Activated CD4-positive, alpha-beta T cell treated with anti-CD3 and anti-CD28 coated beads for 1 hour (primary cell): ENCODE measurements around the gene BMERB1.

Source experiments
- DNase-seq: peaks from one replicate; pipeline ENCODE4 v3.0.0-alpha.2; 2020

Gene BMERB1

DNA sequence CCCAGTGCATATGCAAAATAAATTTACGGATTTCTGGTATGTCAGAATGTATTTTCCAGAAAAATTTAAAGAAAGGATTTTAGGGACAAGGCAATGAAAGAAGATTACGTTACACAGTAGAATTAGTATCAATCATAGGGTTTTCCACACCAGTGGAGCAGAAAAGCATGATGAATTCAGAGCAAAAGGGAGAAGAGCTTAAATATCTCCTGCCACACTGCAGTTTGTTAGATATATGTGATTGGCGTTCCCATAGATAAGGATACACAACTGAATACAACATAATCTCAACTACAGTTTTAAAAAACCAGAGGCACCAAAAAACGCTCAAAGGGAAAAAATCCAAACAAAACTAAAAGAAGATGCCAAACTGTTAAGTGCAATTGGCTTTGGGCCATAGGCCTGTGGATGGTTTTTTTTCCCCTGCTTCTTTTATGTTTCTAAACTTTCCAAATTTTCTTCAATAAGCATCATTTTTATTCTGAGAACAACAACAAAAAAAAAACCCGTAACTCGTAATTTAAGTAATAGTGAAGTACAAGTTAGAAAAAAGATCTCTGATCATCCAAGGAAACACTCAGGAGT, 186.3 kb downstream of the BMERB1 start:
- no peak for DNase-seq

DNA sequence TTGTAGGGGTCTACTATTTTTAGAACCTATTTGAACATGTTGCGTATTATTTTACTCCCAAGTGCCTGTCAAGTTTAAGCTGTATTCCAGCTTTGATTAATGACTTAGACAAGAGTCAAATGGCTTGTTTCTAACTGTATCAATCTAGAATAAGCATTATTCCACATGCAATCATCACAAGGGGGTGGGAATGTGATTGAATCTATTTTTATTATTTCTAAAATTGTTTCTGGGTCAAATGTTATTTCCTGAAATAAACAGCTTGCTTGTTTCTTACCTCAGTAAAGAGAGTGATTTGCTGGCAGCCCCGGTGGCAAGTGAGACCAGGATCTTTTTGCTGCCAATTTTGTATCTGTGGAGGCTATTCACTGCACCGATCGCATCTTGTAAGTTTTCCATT, 187.1 kb downstream of the BMERB1 start:
- DNase-seq = no peak

DNA sequence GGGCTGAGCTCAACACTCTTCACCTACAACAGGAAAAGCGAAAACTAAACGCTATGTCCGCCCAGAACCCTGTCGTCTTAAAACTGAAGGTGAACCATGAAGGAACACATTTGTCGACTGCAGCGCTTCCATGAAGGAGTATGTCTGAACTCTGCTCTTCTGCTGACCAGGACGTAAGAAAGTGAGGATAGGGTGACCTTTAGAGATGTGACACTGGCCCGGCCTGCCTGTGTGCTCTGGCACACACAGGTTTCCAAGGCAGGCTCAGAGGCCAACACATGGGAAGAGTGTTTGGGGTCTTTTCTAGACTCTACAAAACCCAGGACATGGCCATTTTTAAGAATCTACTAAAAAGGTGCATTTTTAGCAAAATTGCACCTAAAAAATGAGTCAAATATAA, 187.5 kb downstream of the BMERB1 start:
- no peak for DNase-seq

DNA sequence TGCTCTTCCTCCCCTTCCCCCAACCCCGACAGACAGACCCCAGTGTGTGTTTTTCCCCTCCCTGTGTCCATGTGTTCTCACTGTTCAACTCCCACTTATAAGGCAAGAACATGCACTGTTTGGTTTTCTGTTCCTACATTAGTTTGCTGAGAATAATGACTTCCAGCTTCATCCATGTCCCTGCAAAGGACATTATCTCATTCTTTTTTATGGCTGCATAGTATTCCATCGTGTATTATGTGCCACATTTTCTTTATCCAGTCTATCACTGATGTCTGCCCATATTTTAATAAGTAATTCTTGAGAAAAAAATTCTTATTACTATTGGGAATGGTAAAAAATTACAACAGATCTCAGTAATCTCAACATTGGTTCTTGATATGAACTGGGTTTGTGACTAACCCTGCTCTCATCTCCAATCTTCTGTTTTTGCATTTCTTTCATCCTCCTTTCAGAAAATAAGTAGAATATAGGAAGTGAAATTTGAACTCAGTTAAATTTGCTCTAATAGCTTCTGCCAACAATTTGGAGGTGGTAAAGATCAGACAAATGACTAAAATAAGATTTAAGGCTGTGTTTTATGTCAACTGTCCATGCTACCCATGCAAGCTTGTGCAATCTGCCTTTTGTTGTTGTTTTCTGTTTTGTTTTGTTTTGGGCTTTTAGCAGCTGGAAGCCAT, 197.5 kb downstream of the BMERB1 start:
- no peak for DNase-seq

DNA sequence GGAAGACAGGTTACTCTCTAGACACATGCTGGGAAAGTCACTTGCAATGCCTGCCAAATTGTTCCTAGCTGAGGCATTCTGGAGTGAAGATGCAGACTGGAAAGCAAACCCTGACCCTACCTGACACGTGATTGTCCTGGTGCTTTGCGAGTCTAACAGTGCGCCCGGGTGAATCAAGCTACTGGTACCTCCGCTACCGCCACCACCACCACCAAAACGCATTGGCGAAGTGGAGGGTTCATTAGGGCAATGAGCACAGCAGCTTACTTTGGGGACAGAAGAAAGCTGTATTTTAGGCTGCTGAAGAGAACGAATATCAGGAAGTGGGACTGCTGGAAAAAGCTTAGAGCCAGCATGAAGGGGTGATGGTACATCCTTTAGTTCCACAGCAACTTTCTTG, 201.5 kb downstream of the BMERB1 start:
- no peak for DNase-seq

DNA sequence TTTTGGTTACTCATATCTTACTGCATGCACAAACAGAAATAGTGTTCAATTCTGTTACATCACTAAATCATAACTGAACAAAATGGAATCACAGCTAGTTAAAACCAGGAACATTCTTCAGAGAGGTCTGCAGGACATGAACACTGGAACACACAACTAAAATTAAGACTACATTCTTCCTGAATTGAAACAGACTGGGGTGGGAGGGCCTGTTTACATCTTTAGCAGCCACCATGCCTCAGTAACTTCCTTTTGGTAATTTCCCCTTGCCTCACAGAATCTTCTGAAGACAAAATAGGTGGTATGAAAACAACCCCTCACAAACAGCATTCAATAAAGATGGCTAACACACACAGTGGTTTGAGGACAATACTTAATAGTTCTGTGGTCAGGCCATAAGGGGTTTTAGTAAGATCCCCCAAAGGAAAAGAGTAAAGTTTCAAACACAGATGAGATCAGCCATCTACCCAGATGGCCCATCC, 202.0 kb downstream of the BMERB1 start:
- DNase-seq = no peak
